ENCODE data around the gene RNASE11. TPM values are rescaled to one million over a fixed set of nuclear protein-coding genes. Genes with fewer than 3 reads are reported as not detected.

RNASE11 gene
- total and polyA plus RNA-seq, 11 donors: not detected

DNA sequence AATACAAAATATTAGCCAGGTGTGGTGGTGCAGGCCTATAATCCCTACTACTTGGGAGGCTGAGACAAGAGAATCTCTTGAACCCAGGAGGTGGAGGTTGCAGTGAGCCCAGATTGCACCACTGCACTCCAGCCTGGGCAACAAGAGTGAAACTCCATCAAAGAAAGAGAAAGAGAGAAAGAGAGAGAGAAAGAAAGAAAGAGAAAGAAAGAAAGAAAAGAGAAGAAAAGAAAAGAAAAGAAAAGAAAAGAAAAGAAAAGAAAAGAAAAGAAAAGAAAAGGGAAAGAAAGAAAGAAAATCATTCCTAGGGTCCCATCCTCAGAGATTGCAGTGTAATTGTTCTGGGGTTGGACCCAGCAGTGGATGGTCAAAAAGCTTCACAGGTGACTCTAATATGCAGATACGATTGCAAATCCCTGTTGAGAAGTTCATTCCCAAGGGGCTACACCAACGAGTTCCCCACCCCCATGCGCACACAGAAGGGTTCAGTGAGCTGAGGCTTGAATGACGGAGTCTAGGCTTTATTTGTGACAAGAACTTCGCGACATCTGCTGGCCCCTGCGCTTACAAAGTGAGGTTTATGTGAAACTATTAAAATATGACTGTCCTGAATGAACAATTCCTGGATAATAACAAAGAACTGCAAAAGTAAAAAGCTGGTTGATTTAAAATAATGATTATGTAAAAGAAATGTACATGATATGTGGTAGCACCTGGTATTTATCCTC lies 20.7 kb upstream of the RNASE11 start:
- Histone ChIP-seq H3K4me3 (peak overlapping the region in 1 of 12 donors; percentile 90), H3K36me3 (no peaks in the 10 kb centered on the region), H3K27me3 (no peaks in the 10 kb centered on the region), H3K9me3 (no peaks in the 10 kb centered on the region), H3K4me1 (peaks cover 0 to 31% (median 5%) of the 10 kb centered on the region in 12 donors), H3K27ac (no peak overlapping the region)
- WGBS, 4 donors: 60 to 69% (median 64%) methylated on average over 7 of the region's 7 CpGs
- DNase-seq (no peak), ATAC-seq (no peak)
- intact Hi-C loops (cut with DNase I): loop anchor here (1.0 to 10.0 kb wide), 17 partner anchors 76 to 282 kb away; partner anchors contain the start of genes TEP1 (in 5 of the 10), APEX1 (in 3 of the 10), OSGEP (in 3 of the 10) and PARP2 (in 2 of the 10)
- TF ChIP-seq, protein P1, sequence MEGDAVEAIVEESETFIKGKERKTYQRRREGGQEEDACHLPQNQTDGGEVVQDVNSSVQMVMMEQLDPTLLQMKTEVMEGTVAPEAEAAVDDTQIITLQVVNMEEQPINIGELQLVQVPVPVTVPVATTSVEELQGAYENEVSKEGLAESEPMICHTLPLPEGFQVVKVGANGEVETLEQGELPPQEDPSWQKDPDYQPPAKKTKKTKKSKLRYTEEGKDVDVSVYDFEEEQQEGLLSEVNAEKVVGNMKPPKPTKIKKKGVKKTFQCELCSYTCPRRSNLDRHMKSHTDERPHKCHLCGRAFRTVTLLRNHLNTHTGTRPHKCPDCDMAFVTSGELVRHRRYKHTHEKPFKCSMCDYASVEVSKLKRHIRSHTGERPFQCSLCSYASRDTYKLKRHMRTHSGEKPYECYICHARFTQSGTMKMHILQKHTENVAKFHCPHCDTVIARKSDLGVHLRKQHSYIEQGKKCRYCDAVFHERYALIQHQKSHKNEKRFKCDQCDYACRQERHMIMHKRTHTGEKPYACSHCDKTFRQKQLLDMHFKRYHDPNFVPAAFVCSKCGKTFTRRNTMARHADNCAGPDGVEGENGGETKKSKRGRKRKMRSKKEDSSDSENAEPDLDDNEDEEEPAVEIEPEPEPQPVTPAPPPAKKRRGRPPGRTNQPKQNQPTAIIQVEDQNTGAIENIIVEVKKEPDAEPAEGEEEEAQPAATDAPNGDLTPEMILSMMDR (IDR thresholded peaks at IDR 0.05): no peak
- TF ChIP-seq POLR2A (IDR thresholded peaks at IDR 0.05): no peak

DNA sequence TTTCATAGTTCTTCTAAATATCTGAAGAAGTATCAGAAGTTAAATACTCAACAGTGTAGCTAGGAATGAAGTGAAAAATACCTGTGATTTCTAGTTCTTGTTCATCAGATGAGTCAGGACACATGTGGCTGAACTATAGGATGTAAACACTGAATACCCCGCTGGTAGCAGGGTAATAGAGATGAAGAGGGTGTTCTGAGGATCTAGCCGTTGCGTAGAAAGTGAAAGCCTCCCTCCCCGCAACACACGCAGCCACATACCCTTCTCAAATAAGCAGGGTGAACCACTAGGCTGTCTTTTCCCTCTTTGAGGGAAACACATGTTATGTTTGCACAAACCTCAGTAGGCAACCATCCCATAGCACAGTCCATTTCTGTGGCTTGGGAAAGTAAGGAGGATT lies 19.8 kb upstream of the RNASE11 start:
- H3K36me3 ChIP-seq: no peaks in the 10 kb centered on the region
- intact Hi-C loops (cut with DNase I): loop anchor here (2.0 to 10.0 kb wide), 13 partner anchors 75 to 281 kb away; partner anchors contain the start of genes TEP1 (in 4 of the 10), APEX1 (in 3 of the 10), OSGEP (in 3 of the 10) and PARP2 (in 2 of the 10)
- TF ChIP-seq, protein P1 (IDR thresholded peaks at IDR 0.05): no peak
- no peak for TF ChIP-seq POLR2A (IDR thresholded peaks at IDR 0.05)
- WGBS, 4 donors: 68 to 79% (median 73%) methylated on average over 5 of the region's 5 CpGs
- DNase-seq (no peak), ATAC-seq (no peak)
- no peaks in the 10 kb centered on the region for H3K27me3 ChIP-seq
- H3K27ac ChIP-seq: no peak overlapping the region
- peaks cover 0 to 24% (median 5%) of the 10 kb centered on the region in 12 donors for H3K4me1 ChIP-seq
- no peaks in the 10 kb centered on the region for H3K9me3 ChIP-seq
- no peak overlapping the region for H3K4me3 ChIP-seq

DNA sequence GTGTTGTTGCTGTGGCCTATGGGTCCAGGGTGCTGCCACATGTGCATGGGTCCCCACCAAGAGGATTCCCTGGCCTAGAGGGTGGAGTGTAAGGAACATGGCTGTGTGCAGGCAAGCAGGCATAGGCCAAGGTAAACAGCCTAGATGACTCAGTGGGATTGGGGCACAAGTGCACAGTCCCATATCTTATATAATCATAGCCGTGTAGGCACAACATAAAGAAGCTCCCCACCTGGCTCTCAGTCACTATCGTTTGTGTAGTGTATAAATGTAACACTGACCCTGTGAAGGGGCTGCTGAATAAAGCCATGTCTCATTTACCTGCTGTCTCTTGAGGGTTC lies 19.1 kb upstream of the RNASE11 start:
- Histone ChIP-seq H3K4me1 (peaks cover 0 to 17% (median 5%) of the 10 kb centered on the region in 12 donors), H3K9me3 (no peaks in the 10 kb centered on the region), H3K27ac (no peak overlapping the region), H3K27me3 (no peaks in the 10 kb centered on the region), H3K36me3 (no peaks in the 10 kb centered on the region), H3K4me3 (no peak overlapping the region)
- WGBS, 4 donors: 54 to 78% (median 72%) methylated on average over 2 of the region's 2 CpGs
- DNase-seq (no peak), ATAC-seq (no peak)
- TF ChIP-seq POLR2A (IDR thresholded peaks at IDR 0.05): no peak
- TF ChIP-seq, protein P1 (IDR thresholded peaks at IDR 0.05): no peak
- intact Hi-C loops (cut with DNase I): loop anchor here in 9 of 10 donors (5.0 to 10.0 kb wide), 9 partner anchors 75 to 265 kb away; partner anchors contain the start of genes APEX1 (in 3 of the 9), OSGEP (in 3 of the 9), PARP2 (in 2 of the 9) and TEP1 (in 2 of the 9)

DNA sequence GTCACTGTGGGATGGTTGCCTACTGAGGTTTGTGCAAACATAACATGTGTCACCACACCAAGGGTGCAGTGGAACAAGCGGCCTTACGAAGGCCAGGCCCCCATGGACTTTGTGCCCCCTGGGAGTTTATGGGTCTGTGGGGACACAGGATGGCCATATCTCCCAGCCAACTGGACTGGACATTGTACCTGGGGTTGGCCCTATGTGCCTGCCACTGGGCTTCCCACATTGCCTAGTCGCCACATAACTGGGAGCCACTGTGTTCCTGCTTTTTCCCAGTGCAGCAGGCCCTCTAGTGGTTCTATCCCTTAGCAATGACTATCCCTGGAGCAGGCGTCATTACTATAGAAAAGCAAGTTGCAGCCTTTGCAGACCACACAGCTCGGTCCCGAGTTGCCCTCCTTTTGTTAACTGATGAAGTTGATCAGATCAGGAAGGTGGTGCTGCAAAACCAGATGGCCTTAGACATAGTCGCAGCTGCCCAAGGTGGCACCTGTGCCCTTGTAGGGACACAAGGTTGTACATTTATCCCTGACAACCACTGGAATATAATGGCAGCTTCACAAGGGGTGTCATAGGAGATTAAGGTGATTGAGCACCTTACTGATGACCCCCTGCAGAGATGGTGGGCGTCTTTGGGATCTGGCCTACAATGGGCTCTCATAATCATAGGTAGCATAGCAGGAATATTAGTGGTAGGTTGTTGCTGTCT lies 18.5 kb upstream of the RNASE11 start:
- no peak overlapping the region for H3K27ac ChIP-seq
- TF ChIP-seq POLR2A (IDR thresholded peaks at IDR 0.05): no peak
- TF ChIP-seq, protein P1 (IDR thresholded peaks at IDR 0.05): peak; percentile 21 to 62 (median 46)
- H3K4me3 ChIP-seq: no peak overlapping the region
- ATAC-seq: peak in 3 of 4 donors; percentile 22 to 50 (median 40)
- 17 to 41% (median 35%) methylated on average over 5 to 8 of the region's 8 CpGs for WGBS, 4 donors
- H3K27me3 ChIP-seq: no peaks in the 10 kb centered on the region
- peaks cover 0 to 15% (median 5%) of the 10 kb centered on the region in 12 donors for H3K4me1 ChIP-seq
- H3K36me3 ChIP-seq: no peaks in the 10 kb centered on the region
- H3K9me3 ChIP-seq: no peaks in the 10 kb centered on the region
- peak in 2 of 5 donors; percentile 24 to 41 for DNase-seq
- intact Hi-C loops (cut with DNase I): loop anchor here in 9 of 10 donors (5.0 to 10.0 kb wide), 9 partner anchors 74 to 264 kb away; partner anchors contain the start of genes APEX1 (in 3 of the 9), OSGEP (in 3 of the 9), PARP2 (in 2 of the 9) and TEP1 (in 2 of the 9)
